ENCODE data around the gene PEX3. TPM values are rescaled to one million over a fixed set of nuclear protein-coding genes. Genes with fewer than 3 reads are reported as not detected.

Gene PEX3
- total and polyA plus RNA-seq, 10 of the 15 experiments (the other 5 are each of a cell fraction or from before 2014, with no cell fraction given): 18.6 to 70.7 (median 38.6) TPM

- TF ChIP-seq SMAD1 (IDR thresholded peaks at IDR 0.05; ENCODE audit: low read depth, partially characterized antibody) (no peak), CTCF (IDR thresholded peaks at IDR 0.05 in 2 of 3, conservative IDR thresholded peaks at IDR 0.05 in 1 of 3; ENCODE audit: control insufficient read depth in 2 of 3, extremely low read depth in 1 of 3, insufficient read depth in 1 of 3, low read depth in 3 of 3, low read length in 3 of 3) (no peak), CEBPZ (IDR thresholded peaks at IDR 0.05; ENCODE audit: low read depth, low read length) (no peak), JUND (IDR thresholded peaks at IDR 0.05; ENCODE audit: low read depth, low read length) (no peak), ZNF274 (IDR thresholded peaks at IDR 0.05; ENCODE audit: insufficient read depth, insufficient read length) (no peak), IRF4 (IDR thresholded peaks at IDR 0.05; ENCODE audit: low read depth, low read length) (no peak), SREBF1 (IDR thresholded peaks at IDR 0.05; ENCODE audit: low read length) (no peak), USF1 (IDR thresholded peaks at IDR 0.05; ENCODE audit: borderline replicate concordance, extremely low read length, insufficient read depth, low read depth, low read length) (no peak), RAD51 (IDR thresholded peaks at IDR 0.05) (no peak), TAF1 (IDR thresholded peaks at IDR 0.05; ENCODE audit: borderline replicate concordance, low read depth, low read length) (no peak), CEBPB (IDR thresholded peaks at IDR 0.05; ENCODE audit: borderline replicate concordance in 1 of 2, low read depth in 2 of 2, low read length in 2 of 2) (no peak), MEF2A (IDR thresholded peaks at IDR 0.05; ENCODE audit: insufficient read depth, low read depth, low read length) (no peak), ZZZ3 (IDR thresholded peaks at IDR 0.05; ENCODE audit: control insufficient read depth, insufficient read length, low read depth) (no peak), STAT1 (conservative IDR thresholded peaks at IDR 0.05) (no peak), TBL1XR1 (IDR thresholded peaks at IDR 0.05; ENCODE audit: low read depth, low read length) (no peak), CUX1 (IDR thresholded peaks at IDR 0.05; ENCODE audit: insufficient replicate concordance, low read depth, low read length) (no peak)
These were observed 722 bp upstream of the PEX3 start (continued) for GRCh38 chr6:143449714-143450452.
